GM18907 (cell line): ENCODE data around the gene TBC1D20.
"Not testable (repeated sequence)": the region's sequence is repeated elsewhere in the genome, so short reads cannot be mapped to it uniquely, and the experiment has no call there.

Source experiments
- ATAC-seq: cut with Tn5 transposase; IDR thresholded peaks from one replicate; pipeline ENCODE4 v1.9.1; 2021; ENCODE audit warnings: mild to moderate bottlenecking, moderate library complexity; ENCODE audit not compliant: unreplicated experiment

Gene TBC1D20, protein sequence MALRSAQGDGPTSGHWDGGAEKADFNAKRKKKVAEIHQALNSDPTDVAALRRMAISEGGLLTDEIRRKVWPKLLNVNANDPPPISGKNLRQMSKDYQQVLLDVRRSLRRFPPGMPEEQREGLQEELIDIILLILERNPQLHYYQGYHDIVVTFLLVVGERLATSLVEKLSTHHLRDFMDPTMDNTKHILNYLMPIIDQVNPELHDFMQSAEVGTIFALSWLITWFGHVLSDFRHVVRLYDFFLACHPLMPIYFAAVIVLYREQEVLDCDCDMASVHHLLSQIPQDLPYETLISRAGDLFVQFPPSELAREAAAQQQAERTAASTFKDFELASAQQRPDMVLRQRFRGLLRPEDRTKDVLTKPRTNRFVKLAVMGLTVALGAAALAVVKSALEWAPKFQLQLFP

DNA sequence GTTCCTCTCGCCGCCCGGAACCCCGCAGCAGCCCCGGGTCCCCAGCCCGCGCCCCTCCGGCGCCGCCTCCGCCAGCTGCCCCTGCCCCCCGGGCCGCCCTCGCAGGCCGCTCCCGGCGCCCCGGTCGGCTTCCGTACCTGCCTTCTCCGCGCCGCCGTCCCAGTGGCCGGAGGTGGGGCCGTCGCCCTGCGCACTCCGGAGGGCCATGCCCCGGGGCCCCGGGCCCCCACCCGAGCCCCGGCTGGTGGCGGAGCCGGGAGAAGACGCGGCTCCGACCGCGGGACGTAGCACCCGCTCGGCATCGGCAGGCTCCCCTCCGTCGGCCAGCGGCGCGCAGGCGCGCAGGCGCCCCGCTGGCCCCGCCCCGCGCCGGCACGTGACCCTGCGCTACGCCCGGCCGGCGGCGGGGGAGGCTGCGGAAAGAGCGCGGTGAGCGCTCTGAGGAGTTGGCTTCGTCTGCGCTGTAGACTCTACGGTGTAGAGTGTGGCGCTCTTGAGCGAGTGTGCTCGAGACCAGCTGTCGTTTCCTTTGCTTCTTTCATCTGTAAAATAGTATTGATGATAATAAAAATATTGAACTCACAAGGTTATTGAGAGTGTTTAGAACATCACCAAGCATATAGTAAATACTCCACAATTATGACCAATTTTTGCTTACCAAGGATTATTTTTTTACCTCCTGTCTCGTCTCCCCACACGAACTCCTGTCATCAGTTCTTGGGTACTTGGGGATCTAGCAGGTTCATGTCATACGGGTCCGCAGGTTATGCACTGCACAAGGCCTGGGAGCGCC, at the start of gene TBC1D20:
TSS of gene TBC1D20 (minus strand) at position 335 of the 793 bp plus-strand sequence. CDS start at position 207, 128 bp downstream.
- peak; percentile 90 for ATAC-seq

DNA sequence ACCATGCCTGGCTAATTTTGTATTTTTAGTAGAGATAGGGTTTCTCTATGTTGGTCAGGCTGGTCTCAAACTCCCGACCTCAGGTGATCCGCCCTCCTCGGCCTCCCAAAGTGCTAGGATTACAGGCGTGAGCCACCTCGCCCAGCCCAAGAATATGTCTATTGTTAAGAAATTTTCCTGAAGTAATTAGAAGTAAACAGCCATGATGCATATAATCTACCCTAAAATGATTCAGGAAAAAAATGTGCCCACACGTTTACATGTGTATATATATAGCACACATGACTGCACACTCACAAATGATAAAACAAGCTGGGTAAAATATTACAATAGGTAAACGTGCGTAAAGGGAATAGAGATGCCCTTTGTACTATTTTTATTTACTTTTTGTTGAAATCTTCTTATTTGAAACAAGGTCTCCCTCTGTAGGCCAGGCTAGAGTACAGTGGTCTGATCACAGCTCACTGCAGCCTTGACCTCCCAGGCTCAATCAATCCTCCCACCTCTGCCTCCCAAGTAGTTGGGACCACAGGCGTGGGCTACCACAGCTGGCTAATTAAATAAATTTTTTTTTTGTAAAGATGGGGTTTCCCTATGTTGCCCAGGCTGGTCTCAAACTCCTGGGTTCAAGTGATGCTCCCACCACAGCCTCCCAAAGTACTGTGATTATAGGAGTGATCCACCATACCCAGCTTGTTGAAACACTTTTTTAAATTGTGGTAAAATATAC, 48.2 kb upstream of the TBC1D20 start:
- ATAC-seq, result not testable (repeated sequence)

DNA sequence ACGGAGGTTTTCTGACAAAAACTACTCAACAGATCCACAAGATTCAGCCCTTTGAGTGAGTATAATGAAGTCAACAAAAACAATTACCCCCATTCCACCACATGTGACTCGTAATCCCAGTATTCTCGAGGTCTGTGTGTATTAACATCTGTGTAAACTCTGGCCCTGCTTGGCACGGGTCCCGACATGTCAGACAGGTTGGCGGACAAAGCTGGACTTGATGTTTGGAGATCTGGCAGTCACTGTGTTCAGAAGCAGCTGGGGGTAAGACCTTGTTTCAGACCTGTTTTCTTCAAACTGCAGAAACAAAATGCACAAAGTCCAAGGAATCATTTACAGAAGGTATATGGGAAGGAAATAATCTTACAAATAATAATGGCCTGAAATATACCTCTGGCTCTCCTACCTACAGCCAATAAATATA, 46.0 kb upstream of the TBC1D20 start:
- not testable (repeated sequence) for ATAC-seq

DNA sequence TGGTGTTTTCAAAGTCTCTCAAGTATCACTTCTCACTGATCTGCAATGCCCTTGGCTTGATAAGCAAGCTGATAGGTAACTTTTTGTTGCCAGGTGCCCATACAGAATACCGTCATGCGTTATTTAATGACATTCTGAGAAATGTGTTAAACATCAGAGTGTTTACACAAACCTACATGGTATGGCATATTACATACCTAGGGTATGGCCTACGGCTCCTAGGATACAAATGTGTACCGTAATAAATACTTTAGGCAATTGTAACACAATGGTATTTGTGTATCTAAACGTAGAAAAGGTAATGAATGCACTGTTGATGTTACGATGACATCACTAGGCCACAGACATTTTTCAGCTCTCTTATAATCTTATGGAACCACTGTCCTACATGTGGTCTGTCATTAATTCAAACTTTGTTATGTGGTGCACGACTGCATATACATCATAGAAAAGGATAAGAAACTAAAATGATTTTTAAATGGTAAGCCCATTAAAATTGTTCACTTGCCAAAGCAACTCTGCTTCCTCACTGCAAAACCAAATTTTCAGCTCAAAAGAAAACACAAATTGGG, 45.5 kb upstream of the TBC1D20 start:
- ATAC-seq, result no peak

DNA sequence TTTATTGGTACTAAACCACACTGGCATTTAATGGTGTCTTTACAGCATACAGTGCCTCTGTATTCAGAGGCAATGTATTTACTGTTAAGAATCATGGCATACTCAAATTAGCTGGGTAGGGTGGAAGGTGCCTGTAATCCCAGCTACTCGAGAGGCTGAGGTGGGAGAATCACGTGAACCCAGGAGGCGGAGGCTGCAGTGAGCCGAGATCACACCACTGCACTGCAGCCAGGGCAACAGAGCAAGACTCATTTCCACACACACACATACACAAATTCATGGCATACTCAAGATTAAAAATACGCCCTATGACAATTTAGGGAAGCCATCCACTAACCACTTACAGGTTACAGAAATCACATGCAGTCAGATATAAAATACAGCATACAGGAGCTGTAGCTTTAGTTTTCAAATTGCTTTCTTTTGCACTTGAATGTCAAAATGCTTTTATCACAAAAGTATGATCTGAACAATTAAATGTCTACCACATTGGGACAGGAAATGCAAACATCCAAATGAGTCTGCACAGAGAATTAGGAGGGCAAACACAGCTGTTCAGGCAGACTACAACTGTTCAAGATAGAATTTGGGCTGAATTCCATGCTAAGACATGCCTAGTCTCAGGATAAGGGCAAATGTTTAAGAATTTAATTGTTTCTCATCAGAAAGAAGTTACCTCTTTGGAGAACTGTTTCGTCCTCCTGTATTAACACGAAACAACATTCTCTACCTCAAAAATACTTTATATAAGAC, 44.8 kb upstream of the TBC1D20 start:
- no peak for ATAC-seq

DNA sequence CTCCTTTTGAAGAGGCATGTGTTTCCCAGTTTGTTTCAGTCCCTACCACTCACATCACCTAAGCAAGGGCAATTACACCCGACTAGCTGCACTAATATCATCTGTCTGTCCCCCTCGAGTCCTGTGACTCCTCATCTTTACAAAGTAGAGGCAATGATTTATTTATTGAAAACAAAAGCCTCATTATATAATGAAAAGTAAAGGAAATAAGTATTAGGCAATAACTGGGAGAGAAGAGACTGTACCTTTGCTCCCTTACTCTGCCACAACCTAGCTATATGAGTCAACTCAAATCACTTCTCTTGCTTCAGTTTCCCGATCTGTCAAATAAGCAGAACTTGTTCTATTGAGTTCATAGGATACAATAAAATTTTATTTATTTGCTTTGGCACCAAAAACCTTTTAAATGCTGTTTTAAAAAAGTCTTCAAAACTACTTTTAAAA, 42.3 kb upstream of the TBC1D20 start:
- no peak for ATAC-seq

DNA sequence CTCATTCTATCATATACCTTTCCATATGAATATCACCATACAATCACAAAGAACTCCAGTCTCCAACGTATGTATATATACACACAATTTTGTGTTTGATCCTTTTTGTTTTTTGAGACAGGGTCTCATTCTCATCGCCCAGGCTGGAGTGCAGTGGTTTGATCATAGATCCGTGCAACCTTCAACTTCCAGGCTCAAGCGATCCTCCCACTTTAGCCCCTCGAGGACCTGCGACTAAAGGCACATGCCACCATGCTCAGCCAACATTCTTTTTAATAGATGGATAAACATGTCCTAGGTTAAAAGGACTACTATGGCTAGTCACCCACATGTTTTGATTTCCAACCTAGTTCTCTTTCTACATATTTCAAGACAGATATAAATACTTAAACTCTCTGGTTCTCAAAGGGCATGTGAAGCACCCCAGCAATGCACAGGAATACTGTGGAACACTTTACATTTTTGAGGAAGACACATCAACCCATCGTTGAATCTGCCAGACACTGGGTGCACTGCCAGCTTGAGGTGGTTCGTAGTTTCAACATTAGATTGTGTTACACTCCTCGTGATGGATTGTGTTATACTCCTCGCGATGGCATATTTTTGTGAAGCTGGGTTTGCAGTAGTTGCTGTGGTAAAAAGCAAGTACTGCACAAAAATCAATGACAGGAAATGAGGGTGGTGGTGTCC, 40.9 kb upstream of the TBC1D20 start:
- no peak for ATAC-seq

DNA sequence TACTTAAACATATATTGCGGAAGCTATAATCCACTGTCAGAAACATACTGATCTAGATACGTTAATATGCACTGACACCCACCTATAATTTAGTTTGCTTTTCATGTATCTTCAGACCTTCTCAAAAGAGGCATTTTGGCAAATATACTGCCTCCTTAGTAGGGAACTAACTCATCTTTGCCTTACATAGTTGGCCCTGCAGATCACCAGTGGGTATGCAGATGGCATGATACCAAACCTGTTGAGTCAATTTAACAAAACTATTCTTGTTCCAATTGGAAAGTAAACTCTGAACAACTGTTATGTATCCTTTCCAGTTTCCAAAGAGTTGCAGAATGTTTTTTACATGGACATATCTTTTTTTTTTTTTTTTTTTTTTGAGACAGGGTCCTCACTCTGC, 35.6 kb upstream of the TBC1D20 start:
- no peak for ATAC-seq

DNA sequence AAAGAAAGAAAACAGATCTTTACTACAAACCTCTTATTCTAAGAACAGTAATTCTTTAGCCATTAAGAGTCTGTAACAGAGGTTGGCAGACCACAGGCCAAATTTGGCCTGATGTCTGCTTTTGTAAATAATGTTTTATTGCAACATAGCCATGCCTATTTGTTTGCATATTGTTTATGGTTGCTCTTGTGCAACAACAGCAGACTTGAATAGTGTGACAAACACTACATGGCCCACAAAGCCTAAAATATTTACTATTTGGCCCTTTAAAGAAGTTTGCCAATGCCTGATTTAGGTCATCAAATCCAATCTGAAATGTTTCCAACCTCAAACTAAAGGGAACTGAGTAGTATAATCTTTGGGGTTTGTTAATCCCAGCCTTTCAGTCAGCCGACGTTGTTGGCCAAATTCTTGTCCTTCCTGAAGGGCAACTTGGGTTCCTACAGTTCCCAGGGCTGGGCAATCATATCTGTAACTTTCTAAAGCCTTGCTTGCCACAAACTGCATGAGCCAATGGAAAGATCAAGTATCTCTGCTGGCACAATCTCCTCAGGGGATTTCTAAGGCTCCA, 33.9 kb upstream of the TBC1D20 start:
- no peak for ATAC-seq

DNA sequence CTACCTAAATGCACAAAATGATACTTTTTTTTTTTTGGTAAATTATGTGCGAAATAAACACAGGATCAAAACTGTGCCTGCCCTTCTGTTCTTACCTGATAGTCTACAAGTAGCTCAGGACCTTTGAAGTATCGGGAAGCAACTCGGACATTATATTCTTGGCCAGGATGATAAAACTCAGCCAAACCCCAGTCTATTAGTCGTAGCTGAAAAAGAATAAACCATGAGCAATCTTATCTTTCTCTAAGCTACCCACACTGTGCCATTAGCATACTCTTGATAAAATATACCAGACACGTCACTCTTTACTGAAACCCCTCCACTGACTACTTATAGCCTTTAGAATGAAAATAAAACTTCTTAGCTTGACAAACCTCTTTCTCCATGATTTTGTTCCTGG, 29.8 kb upstream of the TBC1D20 start:
- no peak for ATAC-seq

DNA sequence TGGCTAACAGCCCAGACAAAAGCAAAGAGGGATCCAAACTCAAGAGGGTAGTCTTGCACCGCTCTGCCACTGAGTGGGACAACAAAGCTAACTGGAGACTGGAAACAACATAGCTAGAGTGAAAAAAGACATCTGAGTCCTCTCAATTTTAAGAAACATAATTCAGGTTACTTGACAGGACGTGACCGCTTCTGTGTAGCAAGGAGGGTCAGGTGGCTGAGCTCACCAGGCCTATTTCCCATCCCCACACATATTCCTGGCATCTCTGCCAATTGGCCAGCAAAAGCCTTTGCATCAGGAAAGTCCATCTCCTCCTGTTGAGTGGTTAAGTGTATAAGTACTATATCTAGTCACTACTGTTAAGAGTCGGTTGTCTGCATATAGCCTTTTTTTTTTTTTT, 25.3 kb upstream of the TBC1D20 start:
- ATAC-seq, result no peak

DNA sequence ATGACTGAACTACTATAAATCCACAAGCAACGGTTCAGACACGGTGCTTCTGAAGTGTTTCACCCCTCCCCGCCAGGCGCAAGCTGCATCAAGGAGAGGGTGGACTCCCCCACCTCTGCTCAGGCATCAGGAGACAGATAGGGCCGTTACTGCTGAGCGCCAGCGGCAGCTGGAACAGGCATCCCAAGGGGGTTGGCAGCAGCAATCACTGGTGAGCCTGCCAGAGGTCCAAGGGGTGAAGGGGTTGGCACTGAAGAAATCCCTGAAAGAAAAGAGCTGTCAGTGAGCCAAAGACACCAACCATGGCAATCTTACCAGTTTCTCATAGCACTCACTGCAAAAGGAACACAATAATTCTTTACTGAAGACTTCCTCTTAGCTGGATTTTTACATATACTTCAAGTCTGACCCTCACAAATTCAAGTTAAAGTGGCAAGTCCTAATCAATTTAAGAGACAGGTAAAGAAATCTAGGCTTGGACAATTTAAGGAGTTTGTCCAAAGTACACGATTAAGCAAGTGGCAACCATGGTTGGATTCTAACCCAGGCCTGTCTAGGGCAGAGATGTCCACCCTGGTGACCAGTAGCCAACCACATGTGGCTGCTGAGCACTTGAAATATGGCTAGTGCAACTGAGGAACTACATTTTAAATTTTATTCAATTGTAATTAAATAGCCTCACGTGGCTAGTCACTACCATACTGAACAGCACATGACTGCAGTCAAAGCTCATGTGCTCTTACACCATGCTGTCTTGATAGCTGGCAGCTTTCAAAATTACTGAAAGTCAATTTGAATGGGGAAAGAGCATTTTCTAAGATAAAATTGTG, 21.7 kb upstream of the TBC1D20 start:
- ATAC-seq, result no peak

DNA sequence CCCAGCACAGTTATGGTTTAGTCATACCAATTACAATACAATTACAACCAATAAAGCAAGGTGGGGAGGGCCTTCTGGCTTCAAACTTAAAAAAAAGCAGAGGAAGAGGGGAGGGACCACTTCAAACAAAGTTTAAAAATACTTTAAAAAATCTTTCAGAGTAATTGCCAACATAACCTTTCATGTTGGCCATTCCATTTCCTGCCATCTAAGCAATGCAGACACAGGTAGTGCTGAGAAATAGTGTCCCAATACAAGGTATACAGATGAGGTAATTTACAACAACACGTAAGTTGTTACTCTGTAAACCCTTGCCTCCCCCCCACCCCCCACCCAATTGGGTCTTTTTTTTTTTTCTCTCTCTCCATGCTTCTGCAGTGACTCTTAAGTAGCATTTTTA, 18.8 kb upstream of the TBC1D20 start:
- ATAC-seq, result no peak

DNA sequence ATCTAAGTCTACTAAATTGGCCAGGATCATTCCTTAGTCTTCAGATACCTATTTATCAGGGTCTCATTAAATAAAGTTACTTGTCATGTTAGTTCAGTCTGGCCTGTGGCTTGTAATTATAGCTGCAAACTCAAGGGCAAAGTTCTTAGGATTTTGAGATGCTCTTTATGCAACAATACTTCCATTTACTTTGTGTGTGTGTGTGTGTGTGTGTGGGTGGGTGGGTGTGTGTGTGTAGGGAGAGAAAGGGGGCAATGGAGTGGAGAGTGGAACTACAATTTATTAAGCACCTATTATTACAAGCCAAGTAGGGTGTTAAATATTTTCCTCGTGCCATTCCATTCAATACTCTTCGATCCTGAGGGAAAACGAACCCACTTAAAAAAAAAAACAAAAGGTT, 17.7 kb upstream of the TBC1D20 start:
- no peak for ATAC-seq

DNA sequence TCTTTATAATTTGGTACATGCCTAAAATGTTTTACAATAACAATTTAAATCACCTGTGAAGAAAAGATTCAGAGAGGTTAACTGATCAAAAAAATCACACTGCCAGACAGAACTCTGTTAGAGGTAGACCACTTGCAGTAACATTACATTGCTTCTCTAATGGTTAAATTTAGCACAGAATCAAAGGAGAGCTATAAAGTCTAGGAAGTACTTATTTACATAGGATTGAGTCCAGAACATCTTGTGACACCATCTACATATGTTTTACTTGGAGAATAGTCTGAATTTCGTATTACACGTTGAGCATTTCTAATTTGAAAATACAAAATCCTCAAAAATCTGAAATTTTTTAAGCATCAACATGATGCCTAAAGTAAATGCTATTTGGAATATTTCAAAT, 17.2 kb upstream of the TBC1D20 start:
- no peak for ATAC-seq

DNA sequence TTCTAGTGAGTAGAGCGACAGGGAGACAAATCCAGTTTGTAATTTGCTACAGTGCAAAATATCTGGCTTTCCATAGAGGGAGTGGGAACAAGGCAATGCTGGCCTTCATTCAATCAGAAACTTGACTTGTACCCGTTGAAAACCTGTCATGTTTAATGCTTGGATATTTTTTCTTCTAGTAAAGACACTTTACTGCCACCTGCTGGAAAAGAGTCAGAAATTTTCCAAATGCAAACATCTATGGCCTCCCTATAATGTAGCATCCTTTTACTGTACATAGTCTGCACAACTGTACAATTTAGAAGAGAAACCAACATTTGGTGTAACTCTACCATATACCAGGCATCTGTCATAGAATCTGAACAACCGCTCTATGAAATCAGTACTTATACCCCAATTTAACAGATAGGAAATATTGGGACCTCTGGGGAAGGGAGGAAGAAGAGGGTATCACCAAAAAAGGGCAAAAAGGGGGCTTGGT, 16.7 kb upstream of the TBC1D20 start:
- ATAC-seq, result no peak

DNA sequence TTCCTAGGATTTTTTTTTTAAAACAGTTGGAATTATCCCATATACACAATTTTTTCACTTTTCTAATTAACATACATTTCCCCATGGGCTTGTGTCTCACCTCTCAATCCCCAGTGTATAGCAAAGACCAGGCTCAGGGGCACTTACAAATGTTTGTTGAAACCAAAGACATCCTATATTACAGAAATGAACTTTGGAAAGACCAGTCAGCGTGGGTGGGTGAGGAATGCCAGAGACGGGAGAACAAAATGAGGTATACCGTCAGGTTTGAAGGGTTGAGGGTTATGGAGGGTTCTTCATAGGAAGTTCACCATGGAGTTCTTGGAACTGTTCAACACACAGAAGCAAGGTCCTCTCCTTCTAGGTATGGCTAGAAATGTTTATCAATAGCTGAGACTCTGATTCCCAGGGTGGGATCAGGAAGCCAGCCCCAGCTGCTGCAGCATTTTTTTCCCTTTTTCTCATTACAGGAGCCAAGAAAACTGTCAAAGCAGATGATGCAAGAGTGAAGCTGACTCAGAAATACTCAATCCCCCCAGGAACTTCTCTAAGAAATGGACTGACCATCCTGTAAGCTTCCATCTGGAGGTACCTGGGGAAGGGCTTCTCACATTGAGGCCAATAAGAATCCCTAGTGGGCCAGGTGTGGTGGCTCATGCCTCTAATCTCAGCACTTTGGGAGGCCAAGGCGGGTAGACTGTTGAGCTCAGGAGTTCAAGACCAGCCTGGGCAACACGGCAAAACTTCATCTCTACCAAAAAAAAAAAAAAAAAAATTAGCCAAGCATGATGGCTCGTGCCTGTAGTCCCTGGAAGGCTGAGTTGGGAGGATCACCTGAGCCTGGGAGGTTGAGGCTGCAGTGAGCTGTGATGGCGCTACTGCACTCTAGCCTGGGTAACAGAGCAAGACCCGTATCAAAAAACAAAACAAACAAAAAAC, 15.9 kb upstream of the TBC1D20 start:
- ATAC-seq, result no peak
